Skeletal muscle cell (primary cell): ENCODE results near the gene RIMKLA.
A peak's percentile ranks its signal among the peaks of the same experiment; 100 is the strongest.

Experiments used
- DNase-seq: peaks from one replicate; pipeline ENCODE4 v3.0.0-alpha.2; 2010; ENCODE audit warnings: low read depth
- H3K4me3 ChIP-seq: 2 replicates; pipeline ENCODE4 v1.5.1; 2011; ENCODE audit warnings: low read depth, mild to moderate bottlenecking, control low read depth, low read length, moderate library complexity

The RIMKLA gene, protein sequence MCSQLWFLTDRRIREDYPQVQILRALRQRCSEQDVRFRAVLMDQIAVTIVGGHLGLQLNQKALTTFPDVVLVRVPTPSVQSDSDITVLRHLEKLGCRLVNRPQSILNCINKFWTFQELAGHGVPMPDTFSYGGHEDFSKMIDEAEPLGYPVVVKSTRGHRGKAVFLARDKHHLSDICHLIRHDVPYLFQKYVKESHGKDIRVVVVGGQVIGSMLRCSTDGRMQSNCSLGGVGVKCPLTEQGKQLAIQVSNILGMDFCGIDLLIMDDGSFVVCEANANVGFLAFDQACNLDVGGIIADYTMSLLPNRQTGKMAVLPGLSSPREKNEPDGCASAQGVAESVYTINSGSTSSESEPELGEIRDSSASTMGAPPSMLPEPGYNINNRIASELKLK

DNA sequence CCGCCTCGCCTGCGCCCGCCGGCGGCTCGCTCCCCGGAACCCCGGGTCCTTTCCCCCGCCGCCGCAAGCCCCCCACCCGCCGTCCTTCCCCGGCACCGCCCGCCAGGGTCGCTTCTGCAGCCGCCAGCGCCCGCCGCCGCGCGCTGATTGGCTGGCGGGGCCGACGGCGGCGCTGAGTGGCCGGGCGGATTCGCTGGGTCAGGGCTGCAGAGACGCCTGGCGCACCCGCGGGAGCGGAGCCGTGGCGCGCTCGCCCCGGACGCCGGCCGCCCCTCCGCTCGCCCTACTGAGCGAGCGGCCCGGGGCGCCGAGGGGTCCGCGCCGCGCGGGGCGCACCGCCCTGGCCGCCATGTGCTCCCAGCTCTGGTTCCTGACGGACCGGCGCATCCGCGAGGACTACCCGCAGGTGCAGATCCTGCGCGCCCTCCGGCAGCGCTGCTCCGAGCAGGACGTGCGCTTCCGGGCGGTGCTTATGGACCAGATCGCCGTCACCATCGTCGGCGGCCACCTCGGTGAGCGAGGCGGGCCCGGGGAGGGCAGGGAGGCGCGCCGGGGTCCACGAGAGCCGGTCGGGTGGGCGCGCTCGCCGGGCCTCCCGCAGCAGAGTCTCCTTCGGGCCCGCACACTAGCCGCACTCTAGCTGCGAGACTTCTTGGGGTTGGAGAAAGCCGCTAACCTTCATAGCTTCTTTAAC, at the start of gene RIMKLA:
Gene RIMKLA (plus strand): TSS at position 207 of the 694 bp plus-strand sequence. CDS start 143 bp downstream, at position 350.
- no peak for DNase-seq
- peak within 1 kb of the TSS; percentile 40 for H3K4me3 ChIP-seq

DNA sequence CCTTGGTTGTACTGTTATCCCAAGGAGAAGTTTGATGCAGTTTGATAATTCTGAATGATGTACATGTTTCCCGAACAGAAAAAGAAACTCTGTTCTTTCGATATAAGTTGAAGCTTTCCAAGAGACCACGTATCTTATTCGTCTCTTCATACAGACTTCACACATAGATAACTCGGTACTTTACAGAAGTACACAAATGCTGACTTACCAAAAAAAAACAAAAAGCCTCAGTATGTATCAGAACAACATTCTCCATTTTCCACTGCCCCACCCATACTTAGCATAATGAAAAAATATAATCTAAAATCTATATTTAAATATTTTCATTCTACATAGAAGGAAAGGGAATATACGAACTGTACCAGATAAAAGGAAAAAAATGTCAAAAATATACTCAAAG, 47.7 kb upstream of the RIMKLA start:
- H3K4me3 ChIP-seq = no peak overlapping the region
- no peak for DNase-seq

DNA sequence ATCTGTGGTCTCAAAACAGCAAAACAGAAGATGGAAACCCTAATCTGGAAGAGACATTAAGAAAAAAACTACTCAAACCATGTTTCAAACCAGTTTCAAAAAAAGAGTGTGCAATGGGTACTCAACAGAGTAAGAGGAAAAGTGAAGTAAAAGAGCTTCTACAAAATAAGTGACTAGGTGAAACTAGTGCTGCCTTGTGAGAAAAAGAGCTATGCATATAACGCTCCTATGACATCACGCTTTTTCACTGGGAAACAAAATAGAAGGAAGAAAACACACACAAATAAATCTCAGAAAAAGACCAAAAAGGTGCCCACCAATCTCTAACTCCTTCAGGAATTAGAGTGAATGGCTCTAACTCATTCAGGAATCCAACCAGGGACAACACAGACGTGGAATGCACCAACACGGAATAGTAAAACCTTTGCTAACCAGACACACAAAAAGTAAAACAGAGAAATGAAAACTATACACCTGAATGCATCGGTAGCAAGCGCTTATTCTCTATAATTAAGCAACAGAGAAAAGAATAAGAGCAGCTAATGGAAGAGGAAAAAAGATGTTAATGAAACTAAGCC, 46.8 kb upstream of the RIMKLA start:
- DNase-seq = no peak
- H3K4me3 ChIP-seq = peak overlapping the region; percentile 91

DNA sequence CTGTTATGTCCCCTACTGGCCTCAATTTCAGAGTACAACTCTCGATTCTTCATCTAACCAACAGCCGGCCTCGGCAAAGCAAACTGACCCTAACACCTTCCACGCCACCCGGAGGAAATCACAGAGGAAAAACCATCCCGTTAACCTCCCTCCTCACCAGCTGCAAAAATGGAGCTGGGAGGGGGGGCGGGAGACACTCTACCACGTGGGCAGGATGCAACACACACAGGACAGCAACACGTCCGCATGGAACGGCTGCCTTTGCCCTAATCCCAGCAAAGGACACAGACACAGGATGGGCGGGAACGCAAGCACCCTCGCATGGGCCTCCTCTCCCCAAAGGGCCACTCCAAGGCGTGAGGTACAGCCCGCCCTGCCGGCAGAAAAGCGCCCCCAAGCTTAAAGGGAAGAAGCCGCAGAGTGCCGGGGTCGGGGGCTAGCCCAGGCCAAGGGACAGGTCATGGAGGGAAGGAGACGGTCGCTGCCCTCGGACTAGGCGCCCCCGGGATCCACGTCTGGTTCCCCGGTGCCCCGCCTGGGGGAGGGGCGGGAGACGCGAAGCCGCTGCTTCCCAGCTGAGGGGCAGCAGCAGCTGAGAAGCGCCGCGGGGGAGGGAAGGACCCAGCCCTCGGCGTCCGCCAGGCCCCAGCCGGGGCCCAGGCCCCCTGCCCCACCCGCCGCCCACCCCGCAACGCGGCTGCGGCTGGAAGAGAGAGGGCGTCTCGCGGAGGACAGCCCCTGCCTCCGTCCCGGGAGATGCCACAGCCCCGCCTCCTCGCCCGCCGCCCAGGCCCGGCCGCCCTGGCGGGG, 46.1 kb upstream of the RIMKLA start:
- DNase-seq = no peak
- peak overlapping the region; percentile 91 for H3K4me3 ChIP-seq

DNA sequence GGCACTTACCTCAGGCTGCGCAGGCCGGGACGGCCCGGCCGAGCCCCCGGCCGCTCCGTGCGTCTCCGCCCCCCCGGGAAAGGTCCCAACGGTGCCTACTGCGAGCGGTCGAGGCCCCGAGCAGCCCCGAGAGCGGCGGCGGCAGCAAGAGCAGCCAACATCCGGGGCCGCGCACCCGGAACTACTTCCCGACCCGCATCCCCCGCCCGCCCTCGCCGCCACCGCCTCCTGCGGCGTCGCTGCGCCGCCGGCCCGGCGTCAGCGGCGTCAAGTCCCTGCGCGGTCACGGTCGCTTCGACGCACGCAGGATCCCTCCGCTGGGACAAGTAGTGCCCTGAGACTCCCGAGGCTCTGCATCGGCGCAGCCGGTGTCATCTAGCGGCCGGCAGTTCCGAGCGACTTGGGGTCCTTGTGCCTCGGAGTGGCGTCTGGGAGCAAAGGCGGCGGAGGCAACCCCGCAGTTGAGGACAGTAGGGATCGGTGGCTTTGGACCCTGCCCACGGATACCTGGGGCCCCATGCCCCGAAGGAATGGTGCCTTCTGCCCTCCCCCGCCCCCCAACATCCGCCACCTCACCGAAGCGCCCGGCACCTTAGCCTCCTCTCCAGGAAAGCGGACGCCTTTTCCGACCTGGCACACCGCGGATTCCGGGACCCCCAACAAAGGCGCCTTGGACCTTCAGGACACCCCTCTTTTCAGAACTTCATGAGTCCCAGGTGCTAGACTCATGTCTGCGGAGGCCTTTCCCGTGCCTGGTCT, 45.4 kb upstream of the RIMKLA start, which contains the start of gene FOXJ3:
Gene FOXJ3 (minus strand): TSS at position 186 of the 759 bp plus-strand sequence. CDS start 24,142 bp downstream, outside the sequence.
- peak; percentile 93 for DNase-seq
- H3K4me3 ChIP-seq = peak within 1 kb of the TSS; percentile 91

DNA sequence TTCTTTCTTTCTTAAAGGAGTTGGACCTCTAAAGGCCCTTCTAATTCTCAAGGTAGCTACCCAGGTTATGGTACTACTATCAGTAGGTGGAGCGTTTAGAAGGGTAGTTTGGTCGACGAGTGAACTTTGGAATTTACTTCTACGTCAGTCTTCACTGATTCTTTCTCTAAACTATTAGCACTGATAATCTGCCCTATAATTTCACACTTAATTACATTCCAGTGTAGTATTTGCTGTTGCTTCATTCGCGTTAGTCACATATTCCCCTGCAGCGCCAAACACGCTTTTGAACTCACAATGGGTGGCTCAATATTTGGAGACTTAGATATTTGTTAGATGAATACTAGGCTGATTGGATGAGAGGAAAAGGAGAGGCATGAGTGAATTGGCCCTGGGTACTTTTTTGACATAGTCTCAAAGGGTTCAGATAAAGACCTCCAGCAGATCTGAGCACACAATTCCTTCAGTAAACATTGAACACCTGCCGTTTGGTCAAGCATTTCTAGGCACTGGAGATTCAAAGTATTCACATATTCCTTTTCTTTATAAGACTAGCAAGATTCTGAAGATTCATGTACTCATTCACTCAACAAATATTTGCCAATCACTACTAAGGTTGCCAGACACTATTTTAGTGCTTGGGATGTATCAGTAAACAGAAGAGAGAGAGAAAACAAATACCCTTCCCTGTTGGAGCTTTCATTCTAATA, 44.6 kb upstream of the RIMKLA start:
- DNase-seq = no peak
- peak overlapping the region; percentile 91 for H3K4me3 ChIP-seq

DNA sequence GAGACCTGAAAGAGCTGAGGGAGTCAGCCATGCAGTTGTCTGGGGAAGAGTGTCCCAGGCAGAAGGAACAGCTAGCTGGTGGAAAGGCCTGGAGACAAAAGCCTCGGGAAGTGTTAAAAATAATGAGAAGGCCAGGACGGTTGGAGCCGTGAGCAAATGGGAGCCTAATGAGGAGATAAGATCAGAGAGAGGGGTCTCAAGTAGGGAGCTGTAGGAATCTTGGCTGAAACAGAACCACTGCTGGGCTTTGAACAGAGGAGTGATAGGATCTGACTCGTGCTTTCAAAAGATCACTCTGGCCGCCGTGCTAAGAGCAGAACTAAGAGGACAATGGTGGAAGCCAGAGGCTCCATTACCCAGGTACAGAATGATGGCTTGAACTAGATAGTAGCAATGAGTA, 43.6 kb upstream of the RIMKLA start:
- DNase-seq = no peak
- H3K4me3 ChIP-seq = no peak overlapping the region

DNA sequence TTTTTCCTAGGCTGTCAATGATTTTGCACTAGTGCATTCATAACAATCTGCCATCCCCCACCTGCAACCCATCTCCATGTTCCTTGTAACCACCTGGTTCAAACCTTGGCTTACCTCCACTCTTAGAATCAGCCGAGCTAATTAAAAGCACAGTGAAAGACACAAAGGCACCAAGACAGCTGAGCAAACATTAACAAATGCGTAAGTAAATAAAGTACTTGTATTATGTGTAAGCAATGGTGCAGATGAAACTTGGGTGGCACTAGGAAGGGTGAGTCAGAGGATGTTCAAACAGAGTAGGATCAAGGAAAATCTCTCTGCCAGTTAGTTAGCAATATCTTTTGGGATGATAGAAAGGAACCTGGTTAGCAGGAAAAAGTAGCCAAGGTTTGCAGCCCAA, 40.5 kb upstream of the RIMKLA start:
- H3K4me3 ChIP-seq = no peak overlapping the region
- no peak for DNase-seq

DNA sequence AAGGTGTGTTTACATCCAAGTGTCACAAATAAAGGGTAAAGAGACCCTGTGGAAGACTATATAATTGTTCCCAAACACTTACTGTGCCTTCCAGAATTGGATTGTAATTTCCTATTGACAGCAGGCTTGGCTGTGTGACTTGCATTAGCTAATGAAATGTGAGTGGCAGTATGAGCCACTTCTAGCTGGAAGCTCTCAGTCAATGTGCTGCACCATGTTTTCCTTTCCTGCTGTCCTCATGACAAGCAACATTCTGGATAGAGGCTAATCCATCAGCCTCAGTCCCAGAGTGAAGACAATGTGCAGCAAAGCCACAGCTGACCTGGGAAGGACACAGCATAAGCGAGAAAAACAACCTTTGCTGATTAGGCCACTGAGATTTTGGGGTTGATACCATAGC, 39.7 kb upstream of the RIMKLA start:
- H3K4me3 ChIP-seq = no peak overlapping the region
- no peak for DNase-seq

DNA sequence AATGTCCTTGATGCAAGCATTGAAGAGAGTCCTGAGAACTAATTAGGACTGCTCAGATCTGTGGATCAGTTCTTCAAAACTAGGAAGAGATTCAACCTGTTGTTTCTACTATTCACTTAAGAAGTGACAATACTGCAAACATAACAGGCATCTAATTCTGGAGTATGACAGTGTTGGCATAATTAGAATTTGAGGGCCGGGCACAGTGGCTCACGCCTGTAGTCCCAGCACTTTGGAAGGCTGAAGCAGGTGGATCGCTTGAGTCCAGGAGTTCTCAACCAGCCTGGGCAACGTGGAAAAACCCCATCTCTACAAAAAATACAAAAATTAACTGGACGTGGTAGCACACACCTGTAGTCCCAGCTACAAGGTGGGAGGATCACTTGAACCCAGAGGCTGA, 37.5 kb upstream of the RIMKLA start:
- no peak for DNase-seq
- H3K4me3 ChIP-seq = no peak overlapping the region

DNA sequence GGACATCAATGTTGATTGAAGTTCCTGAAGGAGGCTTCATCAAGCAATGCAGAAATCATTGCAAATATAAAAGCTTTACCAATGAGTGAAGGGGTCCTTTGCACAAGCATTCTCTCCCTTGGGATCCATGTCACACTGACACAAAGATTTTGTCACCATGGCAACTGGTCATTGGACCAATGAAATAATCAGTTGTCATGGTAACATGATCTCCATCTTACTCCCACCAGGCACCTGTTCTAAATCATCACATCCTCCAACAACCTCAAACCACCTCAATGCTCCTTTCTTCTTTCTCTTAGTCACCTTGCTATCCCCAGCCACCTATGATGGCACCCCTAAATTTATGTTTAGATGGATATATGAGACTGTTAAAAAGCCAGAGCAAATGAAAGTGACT, 32.1 kb upstream of the RIMKLA start:
- DNase-seq = no peak
- H3K4me3 ChIP-seq = no peak overlapping the region

DNA sequence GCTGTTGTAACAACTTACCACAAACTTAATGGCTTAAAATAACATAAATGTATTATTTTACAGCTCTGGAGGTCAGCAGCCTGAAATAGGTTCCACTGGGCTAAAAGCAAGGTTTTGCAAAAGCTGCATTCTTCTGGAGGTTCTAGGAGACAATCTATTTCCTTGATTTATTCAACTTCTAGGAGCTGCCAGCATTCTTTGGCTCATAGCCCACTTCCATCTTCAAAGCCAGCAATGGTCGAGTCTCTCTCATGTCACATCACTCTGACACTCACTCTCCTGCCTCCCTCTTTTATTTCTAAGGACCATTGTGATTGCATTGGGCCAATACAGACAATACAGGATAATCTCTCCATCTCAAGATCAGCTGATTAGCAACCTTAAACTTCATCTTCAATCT, 30.5 kb upstream of the RIMKLA start:
- no peak for DNase-seq
- H3K4me3 ChIP-seq = no peak overlapping the region

DNA sequence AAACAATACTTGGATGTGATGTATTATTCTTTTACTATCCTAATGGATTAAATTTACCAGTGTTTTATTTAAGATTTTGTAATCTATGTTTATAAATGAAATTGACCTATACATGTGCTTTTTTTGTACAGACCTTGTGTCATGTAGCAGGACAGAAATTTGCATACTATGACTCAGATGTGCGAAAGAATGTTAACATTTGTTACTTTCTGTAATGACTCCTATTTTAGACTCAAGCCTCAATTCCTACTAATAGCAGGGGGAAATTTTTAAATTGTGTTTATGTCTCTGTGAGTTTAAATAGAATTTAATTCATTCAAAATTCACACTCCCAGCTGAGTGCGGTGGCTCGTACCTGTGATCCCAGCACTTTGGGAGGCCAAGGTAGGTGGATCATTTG, 21.8 kb upstream of the RIMKLA start:
- DNase-seq = no peak
- H3K4me3 ChIP-seq = no peak overlapping the region

DNA sequence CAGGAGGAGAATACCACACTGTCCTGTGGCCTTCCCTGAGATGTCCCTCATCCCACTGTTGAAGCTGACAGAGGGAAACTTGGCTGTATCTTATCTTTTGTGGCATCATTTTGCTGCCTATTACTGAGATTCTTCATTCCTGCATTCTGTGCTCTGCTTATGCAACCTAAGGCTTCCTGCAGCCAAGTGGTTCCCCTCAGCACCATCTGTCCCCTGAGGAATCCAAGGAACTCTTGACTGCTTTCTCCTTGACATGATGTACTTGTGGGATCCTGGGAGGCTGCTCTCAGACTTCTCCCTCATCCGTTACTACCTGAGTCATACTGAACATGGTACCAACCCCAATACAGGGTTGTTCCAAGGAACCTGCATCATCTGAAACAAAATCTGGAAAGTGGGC, 21.1 kb upstream of the RIMKLA start:
- H3K4me3 ChIP-seq = no peak overlapping the region
- DNase-seq = no peak

DNA sequence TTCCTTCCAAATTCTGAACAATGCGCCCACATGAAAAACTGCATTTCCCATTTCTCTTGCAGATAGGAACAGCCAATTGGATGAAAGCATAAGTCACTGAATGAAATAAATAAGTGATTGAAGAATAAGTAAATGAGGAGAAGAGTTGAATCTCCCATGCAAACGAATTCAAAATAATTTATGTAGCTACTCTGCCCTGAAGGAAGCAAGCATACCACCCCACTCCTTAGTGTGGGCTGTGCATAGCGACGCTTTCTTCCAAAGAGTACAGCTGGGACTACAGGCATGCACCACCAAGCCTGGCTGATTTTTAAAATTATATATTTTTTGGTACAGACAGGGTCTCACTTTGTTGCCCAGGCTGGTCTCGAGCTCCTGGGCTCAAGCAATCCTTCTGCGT, 16.5 kb upstream of the RIMKLA start:
- no peak overlapping the region for H3K4me3 ChIP-seq
- no peak for DNase-seq

DNA sequence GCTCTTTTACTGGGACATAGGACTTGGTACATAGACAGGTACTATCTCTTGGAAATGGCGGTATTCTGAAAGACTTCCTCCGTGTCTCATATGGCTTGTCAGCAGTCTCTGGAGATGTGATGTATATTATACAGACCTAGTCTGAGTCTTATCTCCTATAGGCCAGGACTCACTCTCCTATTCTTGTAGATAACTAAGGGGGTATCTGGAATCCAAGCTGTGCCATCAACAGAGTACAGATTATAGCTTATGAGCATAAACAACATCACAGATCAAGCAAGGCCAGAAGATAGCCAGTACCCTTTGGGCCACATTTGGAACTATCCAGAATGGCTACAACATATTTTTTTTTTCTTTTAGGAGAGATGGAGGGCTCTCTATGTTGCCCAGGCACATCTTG, 16.1 kb upstream of the RIMKLA start:
- H3K4me3 ChIP-seq = no peak overlapping the region
- no peak for DNase-seq

DNA sequence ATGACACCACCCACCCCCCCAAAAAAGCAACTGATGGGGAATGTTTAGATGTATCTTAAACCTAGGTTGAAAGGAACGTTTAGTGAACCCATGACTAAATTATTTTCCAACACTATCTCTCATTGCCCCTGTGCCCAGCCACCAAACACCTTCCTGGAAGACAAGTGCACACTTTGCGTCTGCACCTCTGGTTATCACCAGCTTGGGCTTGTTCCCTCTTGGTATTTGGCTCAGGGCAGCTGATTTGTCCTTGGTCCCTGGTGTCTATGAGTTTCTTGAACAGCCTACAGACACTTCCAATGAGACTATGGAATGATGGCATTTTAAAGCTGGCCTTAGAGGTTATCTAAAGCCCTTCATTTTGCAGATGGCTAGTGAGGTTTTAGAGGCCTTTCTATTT, 15.5 kb upstream of the RIMKLA start:
- no peak for DNase-seq
- no peak overlapping the region for H3K4me3 ChIP-seq

DNA sequence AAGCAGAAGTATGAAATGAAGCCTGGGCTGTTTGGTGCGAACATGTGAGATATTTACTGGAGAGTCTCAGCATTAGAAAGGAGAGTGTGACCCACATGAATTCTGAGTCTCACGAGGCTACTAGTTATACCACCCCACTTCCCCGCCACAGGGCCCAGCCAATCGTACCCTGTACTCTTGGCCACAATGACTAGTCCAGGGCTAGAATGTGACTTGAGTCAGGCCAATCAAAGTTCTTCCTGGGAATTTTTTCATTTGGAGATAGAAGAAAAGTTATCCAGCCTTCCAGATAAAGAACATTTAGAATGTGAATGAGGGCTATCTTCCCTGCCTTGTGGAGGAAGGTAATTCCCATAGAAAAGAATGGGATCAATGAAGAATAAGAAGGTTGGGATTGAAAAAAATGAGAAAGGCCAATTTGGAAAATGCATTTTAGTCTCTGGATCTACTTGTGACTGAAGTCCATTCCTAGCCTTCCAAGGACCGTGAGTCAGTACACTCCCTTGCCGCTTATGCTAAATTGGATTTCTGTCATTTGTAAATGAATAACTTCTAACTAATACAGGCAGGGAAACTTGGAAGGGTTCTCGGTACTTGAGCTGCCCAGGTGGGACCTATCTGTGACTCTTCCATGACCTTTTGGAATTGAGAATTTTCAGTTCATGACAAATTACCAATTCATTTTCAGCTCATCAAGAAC, 12.3 kb upstream of the RIMKLA start:
- no peak overlapping the region for H3K4me3 ChIP-seq
- DNase-seq = no peak
